Liver (tissue), 3 donors: ENCODE data around the gene CRYBG1.
A peak's percentile ranks its signal among the peaks of the same experiment; 100 is the strongest.

Experiments used
- CTCF ChIP-seq: fragments of 150-350 bp; IDR thresholded peaks from 2 replicates; pipeline ENCODE4 v1.5.1; 2017; ENCODE audit warnings: improper control_type of control experiment, low read depth, low read length; ENCODE audit not compliant: missing input control
- EGR1 ChIP-seq, 2 donors: IDR thresholded peaks; 2 replicates each; pipeline ENCODE4 v1.6.1; 2016 to 2018; ENCODE audit warnings: antibody characterized with exemption in 2 of 2, low read depth in 2 of 2
- GABPA ChIP-seq, 2 donors: IDR thresholded peaks in 1 of 2; conservative IDR thresholded peaks in 1 of 2; 2 replicates each; pipeline ENCODE4 v1.6.1; 2016; ENCODE audit warnings: antibody characterized with exemption in 2 of 2, mild to moderate bottlenecking in 1 of 2, moderate library complexity in 1 of 2
- NR2F2 ChIP-seq: IDR thresholded peaks from 2 replicates; pipeline ENCODE4 v1.6.1; 2016; ENCODE audit warnings: antibody characterized with exemption
- REST ChIP-seq: IDR thresholded peaks from 2 replicates; pipeline ENCODE4 v1.6.1; 2016; ENCODE audit warnings: antibody characterized with exemption, mild to moderate bottlenecking
- SP1 ChIP-seq: IDR thresholded peaks from 2 replicates; pipeline ENCODE4 v1.6.1; 2018; ENCODE audit warnings: antibody characterized with exemption, mild to moderate bottlenecking
- donor health status: healthy.
- donor health status: healthy.

GRCh38 chr6:106360410-106360988 lies at the start of gene CRYBG1:
- TF ChIP-seq CTCF (peak; percentile 60), EGR1 (IDR thresholded peaks at IDR 0.05; ENCODE audit: low read depth in 2 of 2) (no peak), GABPA (IDR thresholded peaks at IDR 0.05 in 1 of 2, conservative IDR thresholded peaks at IDR 0.05 in 1 of 2) (no peak), REST (no peak), SP1 (no peak), NR2F2 (no peak)
